LNCAP (cell line): Measurements from ENCODE around the gene MYO1E.

Experiments
- CTCF ChIP-seq: fragments of 450-650 bp; IDR thresholded peaks from 2 replicates; pipeline ENCODE4 v1.5.1; 2017; ENCODE audit warnings: mild to moderate bottlenecking

The MYO1E gene

GRCh38 chr15:59159210-59159609 is 213.5 kb downstream of the MYO1E start:
- TF ChIP-seq CTCF = no peak

- no peak for TF ChIP-seq CTCF
Observed at GRCh38 chr15:59158701-59159034, 214.0 kb downstream of the MYO1E start.

DNA sequence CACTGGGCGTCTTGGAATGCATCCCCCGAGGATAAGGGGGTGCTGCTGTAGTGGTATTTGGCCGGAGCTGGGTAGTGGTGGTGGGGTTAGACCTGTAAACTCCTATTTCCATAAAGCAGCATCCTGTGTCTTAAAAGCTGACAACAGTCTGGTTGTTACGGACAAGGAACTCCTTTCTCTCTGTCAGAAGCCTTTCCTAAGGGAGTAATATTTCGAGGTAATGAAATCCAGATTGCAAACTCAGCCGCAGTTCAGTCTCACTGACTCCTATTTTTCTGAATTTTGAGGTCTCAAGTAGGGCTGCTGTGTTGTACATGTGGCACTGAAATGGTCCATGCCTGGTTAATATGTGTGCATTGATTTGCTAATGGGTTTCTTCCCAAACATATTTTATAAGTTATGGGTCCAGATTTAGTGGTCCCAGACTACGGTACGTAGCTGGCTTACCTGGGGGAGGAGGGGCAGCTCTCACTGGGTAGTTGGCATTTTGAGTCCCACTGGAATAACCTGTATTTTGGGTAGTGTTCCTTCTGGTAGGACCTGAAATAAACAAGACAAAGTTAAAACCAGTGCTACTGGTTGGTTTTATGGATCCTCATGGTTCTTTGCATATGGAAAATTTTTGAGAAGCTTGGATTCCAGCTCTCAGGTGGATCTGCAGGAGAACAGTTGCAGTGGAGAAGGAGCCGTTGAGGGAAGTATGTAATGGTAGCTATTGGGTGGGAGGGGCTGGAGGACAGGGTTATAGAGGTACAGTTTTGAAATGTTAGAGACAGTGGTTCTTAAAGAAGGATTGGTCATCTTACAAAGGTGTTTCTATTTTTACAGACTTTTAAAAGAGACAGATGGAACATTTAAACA is 214.6 kb downstream of the MYO1E start:
- no peak for TF ChIP-seq CTCF

DNA sequence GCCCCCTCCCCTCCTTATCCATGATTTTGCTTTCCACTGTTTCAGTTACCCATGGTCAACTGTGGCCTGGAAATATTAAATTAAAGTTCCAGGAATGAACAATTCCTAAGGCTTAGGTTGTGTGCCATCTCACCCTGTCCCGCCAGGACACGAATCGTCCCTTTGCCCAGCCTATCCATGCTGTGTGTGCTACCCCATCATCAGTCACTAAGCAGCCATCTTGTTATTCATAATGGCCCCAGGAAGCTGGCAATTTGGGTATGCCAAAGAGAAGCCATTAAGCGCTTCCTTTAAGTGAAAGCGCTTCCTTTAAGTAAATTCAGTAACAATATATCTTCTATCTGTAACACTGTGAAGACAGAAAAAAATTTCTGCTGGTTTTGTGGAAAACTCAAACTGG is 215.3 kb downstream of the MYO1E start:
- no peak for TF ChIP-seq CTCF

DNA sequence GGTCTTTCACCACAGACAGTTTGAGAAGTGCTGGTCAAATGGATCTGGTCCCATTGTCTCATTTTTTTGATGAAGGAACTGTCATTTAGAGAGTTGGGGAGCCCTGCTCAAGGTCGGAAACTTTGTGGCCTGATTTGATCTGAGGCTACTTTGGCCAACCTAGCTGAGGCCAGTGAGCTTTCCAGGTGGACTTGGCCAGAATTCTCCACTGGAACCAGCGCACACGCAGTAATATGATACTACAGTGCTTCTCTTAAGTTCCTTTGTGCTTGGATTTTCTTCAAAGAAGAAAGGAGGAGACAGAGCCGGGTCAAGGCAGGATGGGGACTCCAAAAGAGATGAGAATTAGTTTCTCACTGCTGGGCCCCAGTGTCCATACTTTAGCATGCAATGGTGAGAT is 217.2 kb downstream of the MYO1E start:
- TF ChIP-seq CTCF = no peak

DNA sequence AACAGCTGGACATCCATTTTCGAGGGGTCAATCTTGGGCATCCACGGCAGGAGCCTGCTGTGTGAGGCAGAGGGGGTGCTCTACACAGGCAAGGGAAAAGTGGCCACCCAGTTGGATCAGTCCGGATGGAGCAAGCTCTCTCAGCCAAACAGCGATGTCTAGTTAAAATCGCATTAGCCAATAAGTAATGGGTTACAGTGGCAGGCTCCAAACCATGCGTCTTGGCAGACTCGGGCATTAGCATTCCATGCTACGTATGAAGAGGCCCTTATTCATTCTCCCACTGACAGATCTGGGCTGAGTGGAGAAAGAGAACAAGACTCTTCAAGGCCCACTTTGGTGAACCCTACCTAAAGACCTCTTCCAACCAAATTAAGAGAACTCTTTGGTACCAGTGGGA is 218.4 kb downstream of the MYO1E start:
- TF ChIP-seq CTCF = no peak

GRCh38 chr15:59153466-59153865 is 219.2 kb downstream of the MYO1E start:
- no peak for TF ChIP-seq CTCF
